H1 (cell line): ENCODE results near the gene ABCD1. TPM values are rescaled to one million over a fixed set of nuclear protein-coding genes. Genes with fewer than 3 reads are reported as not detected.

ENCODE experiments used
- CHD7 ChIP-seq: fragments of 300-600 bp; sonication (generic); IDR thresholded peaks from 2 replicates; pipeline ENCODE4 v1.7.1; 2012; ENCODE audit warnings: low read length, moderate library complexity, mild to moderate bottlenecking, inconsistent platforms; ENCODE audit not compliant: insufficient replicate concordance
- polyA plus RNA-seq, 7 experiments: library from polyadenylated mRNA; depleted of rRNA in 3 of 7; stranded (reverse) in 5 of 7; unstranded in 2 of 7; fragments of >200 nt in 5 of 7; fragments of 200-250 nt in 2 of 7; gene quantifications; 1 replicate in 5 of 7; 2 replicates in 1 of 7; 4 replicates in 1 of 7; pipeline versions ENCODE4 v1.2.1 to v1.2.3, GENCODE V29; 2011 to 2013; ENCODE audit warnings: missing spikeins in 2 of 7, mixed read lengths in 2 of 7
- total RNA-seq: library from RNA; stranded (reverse); fragmentation: NEBNext Ultra II Directional; extraction: Animal tissue kit (Norgen Biotek cat#: 25700); gene quantifications from 2 replicates; pipeline ENCODE4 v1.2.1, GENCODE V29; 2021

ABCD1 gene
- total and polyA plus RNA-seq, 2 of the 8 experiments (the other 6 are each of a cell fraction or from before 2014, with no cell fraction given) = 3.1 to 6.6 TPM

DNA sequence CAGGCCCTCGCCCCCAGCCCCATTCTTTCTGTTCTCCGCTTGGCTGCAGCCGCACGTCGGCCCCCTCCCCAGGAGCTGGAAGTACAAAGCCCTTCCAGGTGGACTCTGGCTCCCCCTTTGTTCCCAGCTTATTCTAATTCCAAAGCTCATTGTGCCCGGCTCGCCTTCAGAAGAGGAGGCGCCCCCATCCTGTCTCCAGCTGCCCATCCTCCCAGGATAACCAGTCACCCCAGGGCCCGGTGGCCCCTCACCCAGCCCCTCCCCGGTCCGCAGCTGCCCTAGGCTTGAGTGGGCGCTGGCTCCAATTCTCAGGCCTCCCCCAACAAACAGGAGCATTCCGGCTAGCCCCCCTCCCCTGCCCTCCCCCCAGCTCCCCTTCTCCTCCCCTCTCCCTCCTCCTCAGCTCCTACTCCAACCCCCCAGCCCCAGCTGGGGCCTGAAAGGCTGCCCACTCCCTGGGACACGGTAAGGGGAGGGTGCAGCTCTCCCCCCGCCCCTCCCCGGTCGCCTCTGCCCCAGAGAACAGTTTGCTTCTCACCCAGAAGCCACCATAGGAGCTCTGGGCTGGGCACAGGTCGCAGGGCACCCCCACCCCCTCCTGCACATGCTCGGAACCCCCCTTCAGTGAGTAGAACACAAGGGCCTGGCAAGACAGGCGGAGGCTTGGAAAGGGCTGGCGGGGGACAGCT is 40.0 kb upstream of the ABCD1 start (continued):
- TF ChIP-seq CHD7 = no peak
